GM18951 (cell line): ENCODE data around the gene PLCL1.

Experiments used
- POLR2A ChIP-seq: IDR thresholded peaks from 4 replicates; pipeline ENCODE4 v1.6.1; 2011; ENCODE audit warnings: mild to moderate bottlenecking; ENCODE audit not compliant: insufficient read length, insufficient read depth; ENCODE audit errors: extremely low read depth
- in situ Hi-C: fragments of 300-500 bp; cut with MboI; formaldehyde crosslinking; loops from one replicate; pipeline ENCODE4 v1.12.0; 2022; ENCODE audit warnings: low sequenced_read_pairs, mixed read lengths, inconsistent platforms; ENCODE audit not compliant: unreplicated experiment

Gene PLCL1

DNA sequence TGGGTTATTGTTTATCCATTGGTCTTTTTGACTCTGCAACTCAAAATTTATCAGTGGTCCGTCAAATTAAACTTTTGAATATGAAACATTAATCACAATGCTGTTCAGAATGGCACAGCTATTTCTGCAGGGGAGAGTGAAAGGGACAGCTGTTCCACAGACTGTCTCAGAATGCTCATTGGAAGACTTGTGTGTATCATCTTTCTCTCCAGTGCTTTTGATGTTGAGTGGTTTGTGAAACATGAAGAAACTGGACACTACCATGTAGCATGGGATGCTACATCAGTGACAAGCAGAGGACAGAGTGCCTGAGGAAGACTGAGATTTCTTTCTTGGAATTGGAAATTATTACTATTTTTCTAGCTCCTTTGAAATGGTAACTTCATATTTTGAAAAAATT is 115.7 kb downstream of the PLCL1 start:
- in situ Hi-C loops: no loop called here
- TF ChIP-seq POLR2A: no peak

DNA sequence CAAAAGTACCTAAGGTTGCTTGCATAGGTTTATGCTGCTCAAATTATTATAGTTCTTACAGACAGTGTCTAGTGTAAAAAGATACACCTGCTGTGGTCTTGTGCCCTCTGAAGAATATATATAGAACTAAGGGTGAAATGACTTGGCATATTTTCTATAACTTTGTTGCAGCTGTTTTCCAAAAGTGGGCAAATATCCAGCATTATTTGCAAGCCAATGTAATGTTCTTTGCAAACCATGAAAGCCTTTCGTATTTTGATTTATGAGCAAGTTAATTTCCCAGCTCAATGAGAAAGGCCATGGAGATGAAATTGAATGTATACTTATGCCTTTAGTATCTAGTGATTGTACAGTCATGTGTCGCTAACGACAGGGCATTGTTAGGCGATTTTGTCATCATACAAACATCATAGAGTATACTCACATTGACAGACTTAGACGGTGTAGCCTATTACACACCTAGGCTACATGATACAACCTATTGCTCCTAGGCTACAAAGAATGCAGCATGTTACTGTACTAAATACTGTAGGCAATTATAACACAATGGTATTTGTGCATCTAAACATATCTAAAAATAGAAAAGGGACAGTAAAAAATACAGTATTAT is 116.3 kb downstream of the PLCL1 start:
- in situ Hi-C loops: no loop called here

DNA sequence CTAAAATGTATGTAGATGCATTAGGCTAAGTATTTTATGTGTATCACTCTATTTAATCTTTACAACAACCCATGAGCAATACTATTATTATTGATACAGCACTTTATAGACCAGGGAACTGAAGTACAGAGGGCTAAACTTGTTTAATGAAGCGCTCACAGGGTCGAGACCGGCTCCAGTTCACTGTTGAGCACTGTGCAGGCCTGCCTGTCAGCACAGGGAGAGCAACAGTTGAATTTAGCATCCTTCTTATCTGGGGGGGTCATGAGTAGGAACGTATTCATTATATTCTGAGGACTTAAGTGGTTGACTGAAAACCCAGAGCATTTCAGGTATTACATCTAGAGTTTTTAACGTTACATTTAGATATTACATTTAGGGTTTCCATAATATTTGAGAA is 120.1 kb downstream of the PLCL1 start:
- no peak for TF ChIP-seq POLR2A
- in situ Hi-C loops: no loop called here

More for the DNA sequence above, 116.3 kb downstream of the PLCL1 start:
- TF ChIP-seq POLR2A: no peak

DNA sequence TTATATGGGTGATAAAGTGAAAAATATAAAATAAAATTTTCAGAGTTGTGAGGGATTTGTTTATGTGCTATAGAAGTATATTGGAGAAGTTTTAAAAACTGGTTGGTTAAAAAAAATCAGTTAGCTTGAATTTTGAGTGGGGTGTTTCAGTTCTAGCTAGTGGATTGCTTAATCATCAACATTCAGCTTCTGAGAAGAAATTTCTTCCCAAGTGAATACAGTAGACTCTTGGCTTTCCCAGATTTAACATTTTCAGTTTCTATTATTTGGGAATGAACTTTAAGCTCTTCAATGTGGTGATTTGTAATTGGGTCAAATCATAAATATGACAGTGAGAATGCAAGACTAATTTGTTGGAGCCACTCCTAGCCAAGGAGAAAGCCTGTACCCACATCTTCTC is 120.8 kb downstream of the PLCL1 start:
- in situ Hi-C loops: loop anchor here (25.0 kb wide), 1 partner anchor 787 kb away; no protein-coding TSS in a partner anchor
- TF ChIP-seq POLR2A: no peak

DNA sequence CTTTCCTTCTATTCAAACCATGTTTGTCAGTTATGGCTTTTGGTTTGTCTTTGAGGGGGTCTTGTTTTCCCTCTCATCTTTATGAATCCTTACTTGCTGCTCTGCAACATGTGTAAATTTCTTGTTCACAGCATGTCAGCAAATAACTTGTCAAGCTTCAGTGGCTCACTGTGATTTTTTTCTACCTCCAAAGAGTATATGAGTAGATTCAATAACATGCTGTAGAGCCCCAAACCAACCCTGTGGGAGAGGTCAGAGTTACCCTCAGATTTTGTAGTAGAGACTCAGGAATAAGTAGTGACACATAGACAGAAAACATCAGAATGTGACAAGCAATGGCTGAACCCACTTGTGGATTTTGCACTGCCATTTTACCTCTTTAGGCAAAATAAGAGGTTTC is 121.6 kb downstream of the PLCL1 start:
- in situ Hi-C loops: loop anchor here (25.0 kb wide), 1 partner anchor 786 kb away; no protein-coding TSS in a partner anchor
- TF ChIP-seq POLR2A: no peak

DNA sequence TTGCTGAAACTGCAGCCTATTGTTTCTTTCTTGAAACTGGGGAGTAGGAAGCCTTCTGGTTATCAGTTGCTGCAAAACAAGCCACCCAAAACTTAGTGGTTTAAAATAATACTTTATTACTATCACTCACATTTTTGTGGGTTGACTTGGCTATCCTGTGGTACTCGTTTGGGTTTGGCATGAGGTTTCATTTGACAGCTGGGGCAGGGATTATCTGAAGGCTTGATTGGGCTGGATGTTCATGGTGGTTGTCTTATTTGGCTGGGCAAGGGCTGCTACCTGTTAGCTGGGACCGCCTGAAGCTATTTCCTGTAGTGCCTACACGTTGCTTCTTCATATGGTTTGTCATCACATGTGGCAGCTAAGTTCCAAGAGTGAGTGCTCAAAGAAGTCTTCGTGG is 122.3 kb downstream of the PLCL1 start:
- TF ChIP-seq POLR2A: no peak
- in situ Hi-C loops: loop anchor here (25.0 kb wide), 1 partner anchor 786 kb away; no protein-coding TSS in a partner anchor

DNA sequence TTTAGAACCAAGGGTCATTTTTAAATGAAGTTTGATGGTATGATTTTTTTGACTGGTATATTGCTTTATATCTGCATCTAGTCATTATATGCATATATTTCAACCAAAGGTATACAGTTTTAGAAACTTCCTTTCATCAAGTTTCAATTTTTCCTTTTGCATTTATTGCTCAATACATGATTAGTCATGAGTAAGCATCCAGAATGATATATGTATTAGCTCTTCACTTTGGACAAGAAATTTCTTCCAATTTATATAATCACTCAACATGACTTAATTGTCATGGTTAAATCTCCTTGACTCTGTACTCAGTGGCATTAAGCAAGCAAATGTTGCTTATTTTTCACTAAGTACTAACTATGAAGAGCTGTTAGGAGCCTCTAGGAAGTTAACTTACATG is 123.6 kb downstream of the PLCL1 start:
- in situ Hi-C loops: loop anchor here (25.0 kb wide), 1 partner anchor 784 kb away; no protein-coding TSS in a partner anchor
- no peak for TF ChIP-seq POLR2A

DNA sequence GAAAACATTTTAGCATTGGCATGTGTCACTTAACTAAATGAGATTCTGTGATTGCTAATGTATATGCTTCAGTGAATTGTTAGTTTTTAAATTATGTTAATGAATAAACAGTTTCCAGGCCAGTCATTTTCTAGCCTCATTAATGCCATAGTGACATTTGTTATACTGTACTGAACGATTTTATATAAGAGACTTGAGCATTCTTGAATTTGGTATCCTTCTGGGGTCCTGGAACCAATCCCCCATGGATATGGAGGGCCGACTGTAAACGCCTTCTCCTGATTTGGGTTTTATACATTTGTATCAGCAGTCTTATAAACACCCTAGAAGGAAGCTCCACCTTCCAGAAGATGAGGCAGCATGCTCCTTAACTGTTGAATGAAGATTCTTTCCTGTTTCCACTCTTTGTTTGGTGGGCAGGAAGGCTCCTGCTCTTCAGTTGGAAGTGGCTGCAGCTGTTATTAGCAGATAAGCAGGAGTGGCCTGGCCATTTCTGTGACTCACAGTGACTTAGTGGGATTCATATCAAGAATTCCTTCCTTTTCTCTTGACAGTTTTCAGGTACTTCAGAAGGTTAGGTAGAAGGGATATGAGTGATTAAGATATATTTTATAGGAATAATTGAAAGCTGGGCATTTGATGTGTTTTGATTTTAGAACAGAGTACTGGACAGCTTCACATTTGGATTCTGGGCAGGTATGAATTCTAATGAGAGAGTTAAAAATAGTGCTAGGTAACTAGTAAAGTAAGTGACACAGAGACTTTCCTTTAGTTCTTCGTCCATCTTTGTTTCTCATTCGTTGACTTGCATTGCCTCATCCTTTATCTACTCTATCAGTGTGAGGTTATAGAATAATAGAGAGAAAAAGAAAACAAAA is 124.9 kb downstream of the PLCL1 start:
- in situ Hi-C loops: loop anchor here (25.0 kb wide), 1 partner anchor 783 kb away; no protein-coding TSS in a partner anchor
- no peak for TF ChIP-seq POLR2A

DNA sequence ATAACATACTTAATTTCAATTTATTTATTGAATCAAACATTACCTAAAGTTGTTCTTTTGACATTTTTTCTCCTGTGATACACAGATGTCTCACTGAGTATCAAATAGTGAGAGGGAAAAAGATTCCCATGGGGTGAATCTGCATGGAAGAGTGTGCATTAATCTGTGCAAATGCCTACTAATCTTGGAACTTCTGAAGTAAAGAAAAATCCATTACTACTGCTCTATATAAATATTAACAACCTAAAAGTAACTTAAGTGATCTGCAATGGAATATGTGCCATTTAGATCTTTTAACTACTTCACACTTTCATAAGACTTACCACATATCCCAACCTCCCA is 125.5 kb downstream of the PLCL1 start:
- in situ Hi-C loops: loop anchor here (25.0 kb wide), 1 partner anchor 782 kb away; no protein-coding TSS in a partner anchor
- TF ChIP-seq POLR2A: no peak

DNA sequence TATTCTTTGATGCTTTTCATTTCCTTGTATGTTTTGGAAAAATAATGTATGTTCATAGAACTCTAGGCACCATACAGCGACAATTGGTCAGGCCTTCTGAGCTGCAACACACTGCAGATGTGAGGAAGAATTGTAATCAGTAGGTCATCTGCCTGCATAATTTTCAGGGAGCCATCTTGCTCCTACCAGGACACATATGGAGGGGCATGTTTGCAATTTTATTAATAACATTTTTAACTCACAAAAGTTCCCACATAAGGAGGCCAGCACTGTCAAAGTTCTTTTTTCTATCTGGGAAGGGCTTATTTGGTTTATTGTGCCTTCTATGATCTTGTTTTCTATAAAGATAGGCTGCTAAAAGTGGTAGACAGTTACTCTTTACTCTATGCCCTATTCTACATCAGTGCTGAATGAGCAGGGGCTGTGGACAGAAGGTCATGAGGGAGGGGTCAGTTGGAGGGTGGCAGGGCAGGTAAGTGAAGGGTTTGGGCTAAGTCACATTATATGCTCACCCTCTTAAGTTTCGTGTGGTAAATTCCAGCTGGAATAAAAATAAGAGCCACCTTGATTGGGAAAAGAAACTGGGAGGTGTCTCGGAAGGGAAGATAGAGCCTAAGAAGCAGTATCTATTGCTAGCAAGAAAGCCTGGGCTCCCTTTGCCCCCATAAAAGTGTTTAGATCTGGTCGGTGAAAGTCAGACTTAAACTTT is 126.3 kb downstream of the PLCL1 start:
- TF ChIP-seq POLR2A: no peak
- in situ Hi-C loops: loop anchor here (25.0 kb wide), 1 partner anchor 782 kb away; no protein-coding TSS in a partner anchor

DNA sequence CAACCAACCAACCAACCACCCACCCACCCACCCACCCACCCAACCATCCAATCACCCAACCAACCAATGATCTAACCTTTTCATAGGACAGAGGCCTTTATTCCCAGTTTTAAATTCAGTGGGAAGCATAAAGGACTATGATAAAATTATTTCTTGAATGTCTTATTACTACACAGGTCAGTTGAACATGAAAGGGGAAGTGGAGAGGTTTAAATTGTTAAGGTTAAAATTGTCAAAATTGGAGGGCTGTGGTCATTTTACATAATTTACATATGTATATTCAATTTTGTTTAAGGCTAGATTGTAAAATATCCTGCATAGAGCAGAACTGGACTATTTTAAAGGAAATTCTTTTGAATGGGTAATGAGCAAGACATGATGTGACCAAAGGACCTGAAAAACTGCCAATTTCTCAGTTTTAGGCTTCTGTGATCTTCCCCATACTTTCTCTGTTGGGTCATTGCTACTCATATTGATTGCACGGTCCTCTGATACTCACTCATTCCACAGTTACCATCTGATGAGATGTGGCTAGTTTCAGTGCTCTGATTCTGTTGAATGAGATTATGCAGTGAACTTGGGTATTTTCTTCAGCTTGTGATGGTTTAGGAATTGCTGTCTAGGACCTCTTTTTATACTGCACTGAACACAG is 127.4 kb downstream of the PLCL1 start:
- in situ Hi-C loops: loop anchor here (25.0 kb wide), 1 partner anchor 781 kb away; no protein-coding TSS in a partner anchor
- no peak for TF ChIP-seq POLR2A

DNA sequence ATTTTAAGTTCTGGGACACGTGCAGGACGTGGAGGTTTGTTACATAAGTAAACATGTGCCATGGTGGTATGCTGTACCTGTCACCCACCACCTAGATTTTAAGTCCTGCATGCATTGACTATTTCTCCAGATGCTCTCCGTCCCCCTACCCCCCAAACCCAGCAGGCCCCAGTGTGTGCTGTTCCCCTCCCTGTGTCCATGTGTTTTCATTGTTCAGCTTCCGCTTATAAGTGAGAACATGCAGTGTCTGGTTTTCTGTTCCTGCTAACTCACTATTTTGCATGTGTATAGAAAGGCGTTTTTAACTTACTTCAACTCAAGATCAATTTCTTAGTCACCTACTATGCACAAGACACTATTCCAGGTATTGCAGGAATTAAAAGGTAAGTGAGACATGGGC is 128.0 kb downstream of the PLCL1 start:
- in situ Hi-C loops: loop anchor here (25.0 kb wide), 1 partner anchor 780 kb away; no protein-coding TSS in a partner anchor
- no peak for TF ChIP-seq POLR2A
